HG02870 (cell line): ENCODE data around the gene PHF10.
"Not testable (repeated sequence)": the region's sequence is repeated elsewhere in the genome, so short reads cannot be mapped to it uniquely, and the experiment has no call there.

ENCODE experiments used
- ATAC-seq: cut with Tn5 transposase; IDR thresholded peaks from one replicate; pipeline ENCODE4 v1.9.1; 2021; ENCODE audit warnings: mild to moderate bottlenecking, moderate library complexity; ENCODE audit not compliant: unreplicated experiment

Gene PHF10

DNA sequence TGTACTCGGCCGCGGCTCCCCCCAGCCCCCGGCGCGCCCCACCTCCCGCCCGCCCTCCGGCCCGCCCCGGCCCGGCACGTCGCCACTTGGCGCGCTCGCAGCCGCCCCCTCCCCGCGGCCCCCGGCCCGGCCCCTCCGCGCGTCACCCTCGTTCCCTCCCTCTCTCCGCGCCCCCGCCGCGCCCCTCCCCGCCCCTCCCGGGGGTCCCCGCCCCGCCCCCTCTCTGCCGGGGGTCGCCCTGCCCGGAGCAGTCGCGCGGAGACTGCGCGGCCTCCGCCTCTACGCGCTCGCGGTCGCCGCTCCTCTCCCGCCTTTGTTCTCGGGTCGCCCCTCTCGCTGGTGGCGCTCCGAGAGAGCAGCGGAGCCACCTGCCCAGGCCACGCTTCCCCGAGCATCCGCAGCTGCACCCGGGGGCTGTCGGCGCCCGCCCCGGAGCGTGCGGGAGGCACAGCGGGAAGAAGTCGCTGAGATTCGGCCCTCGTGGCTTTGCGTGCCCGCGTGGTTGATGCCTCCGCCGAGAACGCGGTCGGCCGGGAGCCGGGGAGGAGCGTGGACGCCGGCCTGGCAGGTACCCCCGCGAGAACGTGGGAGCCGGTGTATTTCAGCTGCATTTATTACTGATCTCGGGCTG is at the start of gene PHF10:
PHF10 (minus strand) TSS at position 7 of the 631 bp plus-strand sequence. CDS start 569 bp downstream, outside the sequence.
- ATAC-seq = peak; percentile 44

DNA sequence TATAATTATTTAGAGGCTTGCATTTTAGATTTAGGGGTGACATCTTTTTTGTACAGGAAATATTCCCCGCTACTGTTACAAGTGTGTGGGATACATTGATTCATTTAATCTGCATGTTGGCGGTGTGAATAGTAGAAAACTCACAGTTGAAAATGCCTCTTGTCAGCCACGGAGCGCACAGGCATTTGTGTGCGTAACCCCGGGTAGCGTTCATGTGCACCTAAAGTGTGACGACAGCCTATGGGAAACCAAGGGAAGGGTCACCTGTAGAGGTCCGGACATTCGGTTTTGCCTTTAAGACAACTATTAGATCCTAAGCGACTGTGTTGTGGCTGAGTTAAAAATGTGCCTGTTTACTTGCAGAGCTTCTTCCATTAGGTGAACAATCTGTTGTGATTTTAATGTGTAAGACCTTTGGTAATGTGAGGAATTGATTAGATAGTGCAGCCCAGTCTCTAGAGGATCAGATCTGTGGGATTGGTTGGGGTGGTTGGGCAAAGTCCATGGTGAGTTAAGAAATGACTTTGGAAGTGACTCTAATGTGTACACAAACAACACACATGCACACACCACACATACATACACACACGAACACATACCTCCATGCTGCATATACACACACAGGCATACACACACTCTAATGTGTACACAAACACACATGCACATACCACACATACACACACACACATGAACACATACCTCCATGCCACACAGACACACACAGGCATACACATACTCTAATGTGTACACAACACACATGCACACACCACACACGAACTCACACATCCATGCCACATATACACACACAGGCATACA is 42.8 kb upstream of the PHF10 start:
- no peak for ATAC-seq

DNA sequence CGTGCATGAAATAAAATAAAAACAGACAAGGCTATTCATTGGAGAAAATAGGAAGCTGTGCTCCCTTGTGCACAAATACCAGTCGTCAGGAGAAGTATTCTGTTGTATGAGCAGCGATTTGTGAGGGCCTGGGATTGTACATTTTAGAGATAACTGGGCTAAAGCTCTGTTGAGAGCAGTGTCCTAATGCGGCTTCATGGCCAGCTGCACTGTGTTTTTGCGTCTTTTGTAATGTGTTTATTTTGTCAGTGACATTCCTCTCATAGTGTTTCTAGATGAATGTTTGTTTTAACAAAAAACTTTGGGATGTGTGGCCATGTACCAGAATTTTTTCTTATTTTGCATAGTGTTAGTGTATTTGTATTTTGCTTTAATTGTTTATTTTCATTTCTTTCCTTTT is 41.9 kb upstream of the PHF10 start:
- no peak for ATAC-seq

DNA sequence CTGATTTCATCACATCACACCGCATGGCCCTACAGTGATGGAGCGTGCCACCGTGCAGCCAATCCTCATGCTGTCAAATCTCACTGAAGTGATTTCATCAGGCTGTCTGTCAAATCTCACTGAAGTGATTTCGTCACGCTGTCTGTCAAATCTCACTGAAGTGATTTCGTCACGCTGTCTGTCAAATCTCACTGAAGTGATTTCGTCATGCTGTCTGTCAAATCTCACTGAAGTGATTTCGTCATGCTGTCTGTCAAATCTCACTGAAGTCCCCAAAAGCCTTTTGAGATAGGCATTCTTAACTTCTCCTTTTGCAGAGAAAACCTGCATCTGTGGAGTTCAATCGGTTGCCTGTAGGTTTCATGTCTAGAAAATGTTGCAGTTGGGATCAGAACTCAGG is 41.5 kb upstream of the PHF10 start:
- not testable (repeated sequence) for ATAC-seq

DNA sequence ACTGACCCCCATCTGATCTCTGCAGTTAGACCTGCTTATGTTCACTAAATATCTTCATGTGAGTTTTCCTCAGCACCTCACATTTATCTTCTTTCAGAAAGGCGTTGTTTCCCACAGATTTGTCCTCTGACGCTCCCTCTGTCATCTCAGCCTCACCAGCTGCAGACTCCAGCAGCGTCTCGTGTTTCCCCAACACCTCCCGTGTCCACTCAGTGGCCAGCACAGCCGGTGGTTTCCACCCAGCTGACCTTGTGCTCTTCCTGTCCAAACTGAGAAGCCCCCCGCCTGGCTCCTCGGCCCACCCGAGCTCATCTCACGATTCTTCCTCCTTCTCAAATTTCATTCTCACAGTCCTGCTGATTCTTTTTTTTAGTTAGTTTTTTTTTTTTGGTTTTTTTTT is 39.6 kb upstream of the PHF10 start:
- ATAC-seq = no peak

DNA sequence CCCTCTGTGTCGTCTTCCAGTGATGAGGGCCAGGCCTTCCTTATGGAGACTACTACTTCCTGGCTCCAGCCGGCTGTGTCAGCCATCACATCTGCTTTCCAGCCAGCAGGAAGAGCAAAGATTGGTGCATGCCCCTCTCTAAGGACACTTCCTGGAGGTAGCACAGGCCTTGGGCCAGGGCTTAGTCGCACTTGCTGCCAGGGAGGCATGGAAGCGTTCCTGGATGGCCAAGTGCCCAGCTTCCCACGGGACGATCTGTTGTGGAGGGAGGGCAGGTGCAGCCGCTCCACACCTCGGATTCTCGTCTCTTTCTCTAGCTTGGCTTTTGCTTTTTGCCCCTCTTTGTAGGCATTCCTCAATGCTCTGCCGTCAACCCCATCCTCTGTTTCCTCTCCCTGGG is 39.0 kb upstream of the PHF10 start:
- no peak for ATAC-seq

DNA sequence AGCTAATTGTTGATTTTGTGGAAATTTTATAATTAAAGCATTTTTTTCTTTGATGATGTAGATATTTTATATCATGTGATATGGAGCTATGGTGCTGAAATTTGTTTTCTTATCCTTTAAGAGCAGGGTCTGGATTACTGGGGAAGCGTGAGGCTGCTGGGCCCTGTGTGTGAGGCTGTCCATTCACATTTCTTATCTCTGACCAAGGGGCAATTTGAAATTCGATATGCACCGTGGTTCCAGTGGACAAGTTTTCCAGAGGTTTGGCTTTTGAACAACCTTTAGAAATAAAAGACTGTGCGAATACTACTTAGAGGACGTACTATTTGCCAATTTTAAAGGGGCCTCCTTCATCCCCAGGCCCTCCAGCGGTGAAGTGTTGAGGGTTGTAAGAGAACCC is 30.9 kb upstream of the PHF10 start:
- ATAC-seq = no peak

DNA sequence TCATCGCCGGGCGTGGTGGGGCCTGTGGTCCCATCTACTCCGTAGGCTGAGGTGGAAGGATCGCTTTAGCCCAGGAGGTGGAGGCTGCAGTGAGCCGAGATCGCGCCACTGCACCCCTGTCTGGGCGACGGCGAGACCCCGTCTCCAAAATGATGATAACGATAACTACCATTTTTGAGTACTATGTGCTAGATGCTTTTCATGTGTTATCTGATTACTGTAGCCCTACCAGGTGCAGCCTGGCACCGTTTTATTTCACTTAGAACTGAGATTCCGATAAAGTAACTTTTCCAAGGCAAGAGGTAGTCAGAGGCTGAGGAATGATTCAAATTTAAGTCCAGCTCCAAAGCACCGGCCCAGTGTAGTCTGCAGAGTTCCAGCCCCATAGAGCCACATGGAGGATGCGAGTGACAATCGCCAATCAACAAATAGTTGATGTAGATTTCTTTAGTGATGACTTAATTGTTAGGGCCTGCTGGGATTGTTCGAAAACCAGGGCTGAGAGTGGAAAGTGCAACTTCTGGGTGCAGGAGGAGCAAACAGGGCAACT is 27.8 kb upstream of the PHF10 start:
- no peak for ATAC-seq

DNA sequence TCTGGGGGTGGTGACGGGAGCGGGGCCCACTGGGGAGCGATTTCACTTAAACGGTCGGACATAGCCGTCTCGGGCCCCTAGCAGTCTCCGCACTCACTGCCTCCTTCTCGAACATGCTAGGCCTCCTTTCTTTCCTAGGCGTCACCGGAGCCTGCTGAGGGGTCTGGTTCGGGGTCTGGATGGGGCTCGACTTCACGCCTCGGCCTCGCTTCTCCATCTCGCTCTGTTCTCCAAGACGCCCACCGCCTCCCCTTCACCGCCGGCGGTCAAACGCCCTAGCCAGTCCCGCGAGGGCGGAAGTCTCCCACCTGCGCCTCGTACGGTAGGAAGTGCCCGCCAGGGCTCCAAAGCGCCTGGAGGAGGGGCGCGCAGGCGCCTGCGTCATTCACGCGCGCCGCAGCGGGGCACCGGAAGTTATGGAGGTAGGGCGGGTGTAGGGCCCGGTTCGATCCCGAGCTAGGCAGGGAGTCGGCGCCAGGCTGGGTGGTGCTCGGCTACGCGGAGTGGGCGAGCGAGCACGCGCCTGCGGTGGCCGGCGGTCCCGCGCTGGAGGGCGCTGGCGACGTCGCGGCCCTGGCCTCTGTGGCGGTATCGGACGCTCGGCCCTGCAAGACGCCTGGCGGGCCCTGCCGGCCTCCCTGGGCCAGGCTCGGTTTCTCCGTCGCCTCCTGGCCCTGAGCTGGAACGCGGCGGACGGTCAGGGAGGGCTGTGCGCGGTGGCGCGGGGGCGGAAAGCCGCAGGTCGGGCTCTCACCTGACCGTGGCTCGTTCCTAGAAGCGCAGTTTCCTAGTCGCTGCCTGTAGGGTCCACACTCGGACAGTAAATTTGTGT is 27.2 kb upstream of the PHF10 start, which contains the start of the genes DYNLT2 and ERMARD:
DYNLT2 (minus strand) TSS at position 331 of the 832 bp plus-strand sequence; CDS start at position 217, 114 bp downstream.
ERMARD (plus strand) TSS at position 381 of the 832 bp plus-strand sequence; CDS start at position 417, 36 bp downstream.
- peak; percentile 88 for ATAC-seq

DNA sequence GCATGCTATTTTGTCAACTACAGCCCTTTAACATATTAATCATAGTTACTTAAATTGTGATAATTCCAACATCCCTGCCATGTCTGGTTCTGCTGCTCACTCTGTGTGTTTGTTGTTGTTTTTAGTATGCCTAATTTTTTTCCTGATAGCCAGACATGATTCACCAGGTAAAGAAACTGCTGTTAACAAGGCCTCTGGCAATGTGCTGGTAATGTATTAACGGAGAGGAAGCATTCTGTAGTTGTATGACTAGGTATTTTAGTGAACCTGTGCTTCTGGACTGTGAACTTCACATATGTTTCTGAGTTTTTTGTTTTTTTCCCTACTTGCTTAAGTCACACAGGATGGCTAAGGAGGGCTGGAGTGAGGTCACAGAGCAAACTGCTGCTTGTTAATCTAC is 22.3 kb upstream of the PHF10 start:
- no peak for ATAC-seq

DNA sequence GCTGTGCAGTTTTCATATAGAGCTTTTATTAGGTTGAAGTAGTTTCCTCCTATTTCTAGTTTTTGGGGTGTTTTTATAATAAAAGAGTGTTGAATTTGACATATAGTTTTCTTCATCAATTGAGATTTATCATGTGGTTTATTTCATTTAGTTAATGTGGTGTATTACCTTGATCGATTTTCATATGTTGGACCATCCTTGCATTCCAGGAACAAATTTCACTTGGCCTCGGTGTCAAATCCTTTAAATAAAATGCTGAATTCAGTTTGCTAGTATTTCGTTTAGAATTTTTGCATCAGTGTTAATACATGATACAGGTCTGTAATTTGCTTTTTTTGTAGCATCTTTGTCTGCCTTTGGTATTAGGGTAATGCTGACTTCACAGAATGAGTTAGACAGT is 21.1 kb upstream of the PHF10 start:
- ATAC-seq = no peak

DNA sequence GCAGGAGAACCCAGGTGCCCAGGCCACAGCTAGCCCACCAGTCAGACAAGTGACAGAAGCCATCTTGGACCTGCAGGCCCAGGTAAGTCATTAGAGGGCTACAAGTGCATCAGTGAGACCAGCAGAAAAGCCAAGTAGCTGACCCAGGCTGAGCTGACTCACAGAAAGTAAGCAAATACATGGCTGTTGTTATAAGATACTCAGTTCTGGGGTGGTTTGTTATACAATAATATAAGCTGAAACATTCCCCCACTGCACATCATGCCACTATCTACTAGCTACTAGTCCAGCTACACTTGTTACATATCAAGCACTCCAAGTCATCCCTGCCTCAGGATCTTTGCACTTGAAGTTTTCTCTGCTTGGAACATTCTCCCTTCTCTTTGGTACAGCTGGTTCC is 17.0 kb upstream of the PHF10 start:
- ATAC-seq = no peak

DNA sequence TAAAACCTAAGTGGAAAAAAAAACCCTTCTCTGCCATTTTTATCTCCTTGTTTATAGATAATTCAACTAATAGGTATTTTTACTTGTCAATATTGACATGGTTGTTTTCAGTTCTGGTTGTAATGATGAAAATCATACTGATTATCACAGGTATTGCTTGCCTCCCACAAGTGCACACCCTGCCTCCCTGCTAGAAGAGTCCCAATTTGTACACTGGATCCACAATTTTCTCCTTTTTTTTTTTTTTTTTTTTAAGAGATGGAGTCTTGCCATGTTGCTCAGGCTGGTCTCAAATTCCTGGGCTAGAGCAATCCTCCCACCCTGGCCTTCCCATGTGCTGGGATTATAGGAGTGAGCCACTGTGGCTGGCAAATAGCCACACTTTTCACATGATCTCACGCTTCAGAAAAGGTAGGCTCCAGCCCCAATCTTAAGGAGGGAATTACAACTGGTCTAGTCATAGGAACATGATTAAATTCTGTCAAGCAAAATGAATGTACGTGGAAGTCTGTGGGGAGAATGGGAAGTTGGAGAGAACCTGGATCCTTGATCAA is 14.8 kb upstream of the PHF10 start:
- no peak for ATAC-seq

DNA sequence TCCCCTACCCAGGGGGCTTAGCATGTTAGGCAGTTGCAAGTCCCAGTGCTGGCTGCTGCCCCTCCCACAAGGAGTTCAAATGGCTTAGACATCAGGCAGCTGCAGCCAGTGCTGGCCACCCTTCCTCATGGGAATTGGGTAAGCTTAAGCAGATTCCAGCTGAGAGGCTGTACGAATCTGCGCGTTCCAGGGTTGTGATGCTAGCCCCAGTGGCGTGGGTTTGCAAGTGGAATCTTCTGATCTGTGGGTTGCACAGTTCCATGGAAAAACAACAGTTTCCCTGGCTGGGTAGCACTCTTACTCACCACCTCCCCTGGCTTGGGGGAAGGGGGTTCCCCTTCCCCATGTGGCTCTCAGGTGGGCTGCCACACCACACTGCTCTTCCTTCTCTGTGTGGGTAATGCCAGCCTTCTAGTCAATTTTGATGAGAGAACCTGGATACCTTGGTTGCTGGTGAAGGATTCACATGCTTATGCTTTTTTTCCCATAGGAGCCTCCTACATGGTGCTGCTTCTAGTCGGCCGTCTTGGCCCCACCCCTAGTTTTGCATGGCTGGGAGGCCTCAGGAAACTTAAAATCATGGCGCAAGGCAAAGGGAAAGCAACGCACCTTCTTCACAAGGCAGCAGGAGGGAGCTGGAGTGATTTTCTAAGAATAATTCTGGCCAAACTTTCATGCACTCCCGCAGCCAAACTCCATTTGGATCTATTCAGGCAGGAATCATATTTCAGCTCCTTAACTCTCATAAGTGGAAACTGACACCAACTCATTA is 14.1 kb upstream of the PHF10 start:
- ATAC-seq = no peak

DNA sequence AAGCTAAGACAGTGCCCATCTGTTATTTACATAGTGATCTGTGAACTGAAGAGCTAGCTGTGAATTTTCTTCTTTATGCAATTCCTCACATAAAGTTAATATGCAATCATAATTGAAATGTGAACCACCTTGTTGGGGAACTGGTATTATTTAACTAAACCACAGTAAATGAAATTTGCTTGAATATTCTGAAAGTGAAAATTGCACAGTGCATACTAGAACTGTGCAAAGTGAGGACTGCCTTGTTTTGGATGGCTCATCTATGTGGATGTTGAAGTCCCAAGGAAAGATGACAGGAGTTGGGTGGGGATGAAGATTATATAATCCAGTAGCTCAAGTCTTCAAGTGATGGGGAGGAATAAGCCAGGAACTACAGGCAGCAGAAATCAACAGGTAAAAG is 5.7 kb upstream of the PHF10 start:
- no peak for ATAC-seq

DNA sequence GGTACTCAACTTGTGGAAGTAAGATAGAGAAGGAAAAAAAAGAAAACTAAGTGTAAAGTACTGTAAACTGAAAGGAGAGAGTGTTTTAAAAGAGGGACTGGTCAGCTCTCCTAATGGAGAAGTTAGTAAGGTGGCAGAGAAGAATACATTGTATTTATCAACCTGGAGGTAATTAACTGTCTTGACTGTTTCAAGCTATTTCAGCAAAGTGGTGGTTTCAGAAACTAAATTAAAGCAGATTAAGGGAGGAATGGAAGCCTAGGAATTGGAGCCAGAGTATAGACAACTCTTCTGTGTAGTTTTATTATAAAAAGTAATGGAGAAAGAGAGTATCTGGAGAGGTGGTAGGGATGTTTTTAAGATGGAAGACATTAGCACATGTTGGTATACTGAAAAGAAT is 2.7 kb upstream of the PHF10 start:
- ATAC-seq = no peak

DNA sequence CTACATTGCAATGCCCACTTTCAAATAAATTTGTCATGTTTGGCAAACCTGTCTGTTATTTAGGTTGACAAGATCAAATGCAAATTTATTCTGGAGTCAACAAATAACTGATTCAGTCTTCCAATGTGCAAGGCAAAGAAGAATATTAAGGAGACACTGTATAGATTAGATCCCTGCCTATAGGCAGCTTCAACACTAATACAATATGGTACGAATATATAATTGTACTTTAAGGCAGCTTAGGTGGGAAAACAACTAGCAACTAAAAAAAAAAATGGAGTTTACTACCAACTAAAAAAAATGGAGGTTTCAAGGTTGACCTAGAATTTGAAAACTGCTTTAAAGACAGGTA is 1.7 kb upstream of the PHF10 start:
- ATAC-seq = no peak

DNA sequence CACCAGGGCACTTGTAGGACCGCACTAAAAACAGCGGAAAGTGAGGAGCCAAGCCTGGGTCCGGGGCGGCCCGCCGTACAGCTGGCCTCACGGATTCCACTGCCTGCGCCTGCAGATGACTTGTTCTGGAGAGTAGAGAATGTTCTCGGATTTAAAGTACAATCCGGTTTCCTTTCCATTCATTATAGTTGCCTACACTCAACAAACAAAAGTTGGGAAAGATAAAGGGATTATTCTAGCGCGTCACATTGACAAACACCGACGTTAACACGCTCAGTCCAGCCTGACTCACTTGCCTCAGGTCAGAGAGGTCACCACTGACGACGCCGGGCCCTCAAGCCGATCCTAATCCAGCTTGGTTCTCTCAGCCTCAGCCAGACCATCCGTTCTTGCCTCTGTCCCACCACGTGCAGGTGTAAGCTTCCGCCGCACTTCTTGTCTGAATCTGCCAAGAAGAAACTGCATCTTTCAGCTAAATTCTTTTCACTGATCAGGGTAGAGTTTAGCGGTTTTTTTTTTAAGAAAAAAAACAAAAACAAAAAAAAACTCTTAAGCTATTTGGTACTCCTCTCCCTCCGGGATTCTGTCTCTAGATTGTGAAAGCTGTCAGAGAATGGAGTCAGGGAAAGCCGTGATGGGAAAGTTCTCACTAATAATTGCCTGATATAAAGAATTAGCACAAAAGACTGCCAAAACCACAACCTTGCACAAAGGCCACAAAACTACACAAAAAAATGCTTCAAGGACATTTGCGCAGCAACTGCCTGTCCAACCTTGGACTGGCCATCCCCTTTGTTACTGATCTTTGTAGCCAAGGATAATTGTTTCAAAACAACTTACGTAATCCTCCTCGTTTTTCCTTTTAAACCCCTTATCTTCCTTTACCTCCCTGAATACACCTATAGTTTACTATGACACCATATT is 1.1 kb upstream of the PHF10 start:
- ATAC-seq = peak; percentile 30

DNA sequence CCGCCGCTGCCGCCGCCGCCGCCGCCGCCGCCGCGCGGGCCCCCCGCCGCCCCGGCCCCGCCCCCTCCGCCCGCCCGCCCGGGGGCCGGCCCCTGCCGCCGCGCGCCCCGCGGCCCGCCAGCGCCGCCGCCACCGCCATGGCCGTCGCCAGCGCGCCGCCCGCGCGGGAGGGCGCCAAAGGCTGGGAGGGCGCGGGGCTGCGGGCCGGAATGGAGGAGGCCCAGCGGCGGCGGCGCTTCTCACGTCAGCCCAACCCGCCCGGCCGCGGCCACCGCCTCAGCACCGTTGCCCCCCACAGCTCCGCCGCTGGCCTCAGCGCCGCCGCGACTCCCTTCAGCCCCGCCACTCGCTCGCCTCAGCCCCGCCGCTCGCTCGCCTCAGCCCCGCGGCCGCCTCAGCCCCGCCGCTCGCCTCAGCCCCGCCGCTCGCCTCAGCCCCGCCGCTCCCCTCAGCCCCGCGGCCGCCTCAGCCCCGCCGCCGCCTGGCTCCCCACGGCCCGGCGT is 258 bp downstream of the PHF10 start:
- peak; percentile 33 for ATAC-seq
